ENCODE measurements around the gene NUDT7. TPM values are rescaled to one million over a fixed set of nuclear protein-coding genes. Genes with fewer than 3 reads are reported as not detected.

NUDT7 gene
- total RNA-seq, 2 donors from 2014 or later = 6.1 to 10.9 TPM

GRCh38 chr16:77738706-77739558 is 16.6 kb downstream of the NUDT7 start:
- 90 to 94% methylated on average over 7 to 10 of the region's 10 CpGs for WGBS, 2 experiments (ENCODE audit: insufficient coverage in 1 of 2, insufficient read length in 1 of 2)
- H3K27me3 Mint-ChIP-seq (ENCODE audit: insufficient read depth) = no peaks in the 10 kb centered on the region
- H3K4me1 Mint-ChIP-seq = no peaks in the 10 kb centered on the region

GRCh38 chr16:77739559-77739892 is 17.2 kb downstream of the NUDT7 start:
- no peaks in the 10 kb centered on the region for H3K27me3 ChIP-seq (ENCODE audit: control insufficient read depth, insufficient read depth, low read length, poor library complexity, severe bottlenecking)
- H3K9me3 Mint-ChIP-seq = peaks cover 8% of the 10 kb centered on the region
- no peaks in the 10 kb centered on the region for H3K4me1 ChIP-seq (ENCODE audit: control insufficient read depth, insufficient read depth, low read length)
- peaks cover 3% of the 10 kb centered on the region for H3K36me3 Mint-ChIP-seq (ENCODE audit: low read depth)
- no peak overlapping the region for H3K4me3 Mint-ChIP-seq
- H3K27me3 Mint-ChIP-seq (ENCODE audit: insufficient read depth) = no peaks in the 10 kb centered on the region
- no peak overlapping the region for H3K27ac ChIP-seq (ENCODE audit: low read depth, low read length)
- H3K27ac Mint-ChIP-seq = no peak overlapping the region
- WGBS, 2 experiments (ENCODE audit: insufficient coverage in 1 of 2, insufficient read length in 1 of 2) = 95% methylated on average over 1 of the region's 1 CpG; no CpG with 5 or more reads in 1 of the 2 experiments
- H3K9ac ChIP-seq (ENCODE audit: extremely low read depth, low read length, poor library complexity, severe bottlenecking) = no peak overlapping the region
- no peak overlapping the region for H3K4me3 ChIP-seq (ENCODE audit: low read length)
- no peak for DNase-seq
- H3K36me3 ChIP-seq (ENCODE audit: control insufficient read depth, insufficient read depth, low read length) = no peaks in the 10 kb centered on the region
- no peaks in the 10 kb centered on the region for H3K4me1 Mint-ChIP-seq
- peaks cover 5% of the 10 kb centered on the region for H3K9me3 ChIP-seq (ENCODE audit: control insufficient read depth, low read length)
- TF ChIP-seq CTCF (conservative IDR thresholded peaks at IDR 0.05) = no peak

More at GRCh38 chr16:77738706-77739558, 16.6 kb downstream of the NUDT7 start:
- H3K9ac ChIP-seq (ENCODE audit: extremely low read depth, low read length, poor library complexity, severe bottlenecking) = no peak overlapping the region
- no peaks in the 10 kb centered on the region for H3K27me3 ChIP-seq (ENCODE audit: control insufficient read depth, insufficient read depth, low read length, poor library complexity, severe bottlenecking)
- H3K9me3 ChIP-seq (ENCODE audit: control insufficient read depth, low read length) = peaks cover 5% of the 10 kb centered on the region
- H3K27ac Mint-ChIP-seq = no peak overlapping the region
- no peak overlapping the region for H3K4me3 Mint-ChIP-seq
- TF ChIP-seq CTCF (conservative IDR thresholded peaks at IDR 0.05) = no peak
- H3K4me3 ChIP-seq (ENCODE audit: low read length) = no peak overlapping the region
- H3K36me3 Mint-ChIP-seq (ENCODE audit: low read depth) = peaks cover 3% of the 10 kb centered on the region
- no peak overlapping the region for H3K27ac ChIP-seq (ENCODE audit: low read depth, low read length)
- no peaks in the 10 kb centered on the region for H3K4me1 ChIP-seq (ENCODE audit: control insufficient read depth, insufficient read depth, low read length)
- DNase-seq = no peak
- H3K36me3 ChIP-seq (ENCODE audit: control insufficient read depth, insufficient read depth, low read length) = no peaks in the 10 kb centered on the region
- H3K9me3 Mint-ChIP-seq = peaks cover 12% of the 10 kb centered on the region

GRCh38 chr16:77744141-77744540 is 21.8 kb downstream of the NUDT7 start:
- Histone ChIP-seq H3K27me3 (ENCODE audit: control insufficient read depth, insufficient read depth, low read length, poor library complexity, severe bottlenecking) (no peaks in the 10 kb centered on the region), H3K36me3 (ENCODE audit: control insufficient read depth, insufficient read depth, low read length) (no peaks in the 10 kb centered on the region), H3K9me3 (ENCODE audit: control insufficient read depth, low read length) (no peaks in the 10 kb centered on the region), H3K9ac (ENCODE audit: extremely low read depth, low read length, poor library complexity, severe bottlenecking) (no peak overlapping the region), H3K27ac (ENCODE audit: low read depth, low read length) (no peak overlapping the region), H3K4me3 (ENCODE audit: low read length) (no peak overlapping the region), H3K4me1 (ENCODE audit: control insufficient read depth, insufficient read depth, low read length) (no peaks in the 10 kb centered on the region)
- 87 to 94% methylated on average over 4 of the region's 4 CpGs for WGBS, 2 experiments (ENCODE audit: insufficient coverage in 1 of 2, insufficient read length in 1 of 2)
- H3K36me3 Mint-ChIP-seq (ENCODE audit: low read depth) = no peaks in the 10 kb centered on the region
- no peaks in the 10 kb centered on the region for H3K4me1 Mint-ChIP-seq
- no peaks in the 10 kb centered on the region for H3K27me3 Mint-ChIP-seq (ENCODE audit: insufficient read depth)
- H3K9me3 Mint-ChIP-seq = no peaks in the 10 kb centered on the region
- no peak overlapping the region for H3K27ac Mint-ChIP-seq
- H3K4me3 Mint-ChIP-seq = no peak overlapping the region
- DNase-seq = no peak
- no peak for TF ChIP-seq CTCF (conservative IDR thresholded peaks at IDR 0.05)
